Stimulated activated CD4-positive, alpha-beta T cell treated with anti-CD3 and anti-CD28 coated beads, Interleukin-12 subunit alpha, Interleukin-12 subunit beta, amount 100 ng/mL, for 24 hours (primary cell): ENCODE results near the gene DUSP8.

Source experiments
- DNase-seq, 2 experiments: peaks; one replicate each; pipeline ENCODE4 v3.0.0-alpha.2; 2020; ENCODE audit warnings: low read depth in 2 of 2

The DUSP8 gene

GRCh38 chr11:1553808-1554594, 18.1 kb downstream of the DUSP8 start:
- DNase-seq = no peak

DNA sequence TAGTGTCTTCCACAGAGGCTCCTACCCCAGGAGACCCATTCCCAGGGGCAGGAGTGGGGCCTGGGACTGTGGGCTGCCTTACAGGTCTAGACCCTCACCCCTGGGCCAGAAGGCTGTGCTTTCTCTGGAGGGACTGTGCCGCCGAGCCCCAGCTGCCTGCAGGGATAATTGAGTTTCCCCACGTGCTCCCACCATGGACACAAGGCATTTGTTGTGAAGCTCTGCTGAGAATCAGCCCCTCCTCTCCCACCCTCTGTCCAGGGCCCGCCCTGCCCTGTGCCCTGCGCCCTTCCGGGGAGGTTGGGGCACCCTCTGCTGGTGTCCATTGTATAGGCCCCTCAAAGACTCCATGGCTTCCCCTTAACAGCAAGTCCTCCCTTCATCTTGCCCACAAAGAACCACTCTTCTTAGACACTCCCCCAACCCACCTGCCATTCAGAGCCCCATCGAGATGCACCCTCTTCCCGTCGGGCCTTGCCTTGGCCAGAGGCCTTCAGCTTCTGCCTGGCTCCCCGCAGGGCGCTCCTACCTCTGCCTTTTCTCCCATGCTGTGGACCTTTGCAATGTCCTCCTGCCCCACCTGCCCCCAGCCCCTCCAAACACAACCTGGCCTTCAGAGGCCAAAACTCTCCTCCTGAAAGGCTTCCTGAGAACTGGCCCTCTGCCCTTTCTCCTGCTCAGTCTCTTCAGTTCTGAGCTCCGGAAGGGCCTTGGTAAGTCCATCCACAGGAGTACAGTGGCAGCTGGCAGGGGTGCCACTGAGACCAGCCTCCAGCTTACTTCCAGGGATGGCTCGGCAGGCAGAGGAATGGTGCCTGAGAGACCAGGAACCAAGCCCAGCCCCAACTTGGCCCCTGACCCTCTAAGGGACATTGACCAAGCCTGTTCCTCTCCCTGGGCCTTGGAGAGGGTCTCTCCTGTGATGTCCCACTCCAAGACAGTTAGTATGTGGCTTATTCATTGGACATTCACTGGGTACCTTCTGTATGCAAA, 22.4 kb downstream of the DUSP8 start:
- DNase-seq = no peak

DNA sequence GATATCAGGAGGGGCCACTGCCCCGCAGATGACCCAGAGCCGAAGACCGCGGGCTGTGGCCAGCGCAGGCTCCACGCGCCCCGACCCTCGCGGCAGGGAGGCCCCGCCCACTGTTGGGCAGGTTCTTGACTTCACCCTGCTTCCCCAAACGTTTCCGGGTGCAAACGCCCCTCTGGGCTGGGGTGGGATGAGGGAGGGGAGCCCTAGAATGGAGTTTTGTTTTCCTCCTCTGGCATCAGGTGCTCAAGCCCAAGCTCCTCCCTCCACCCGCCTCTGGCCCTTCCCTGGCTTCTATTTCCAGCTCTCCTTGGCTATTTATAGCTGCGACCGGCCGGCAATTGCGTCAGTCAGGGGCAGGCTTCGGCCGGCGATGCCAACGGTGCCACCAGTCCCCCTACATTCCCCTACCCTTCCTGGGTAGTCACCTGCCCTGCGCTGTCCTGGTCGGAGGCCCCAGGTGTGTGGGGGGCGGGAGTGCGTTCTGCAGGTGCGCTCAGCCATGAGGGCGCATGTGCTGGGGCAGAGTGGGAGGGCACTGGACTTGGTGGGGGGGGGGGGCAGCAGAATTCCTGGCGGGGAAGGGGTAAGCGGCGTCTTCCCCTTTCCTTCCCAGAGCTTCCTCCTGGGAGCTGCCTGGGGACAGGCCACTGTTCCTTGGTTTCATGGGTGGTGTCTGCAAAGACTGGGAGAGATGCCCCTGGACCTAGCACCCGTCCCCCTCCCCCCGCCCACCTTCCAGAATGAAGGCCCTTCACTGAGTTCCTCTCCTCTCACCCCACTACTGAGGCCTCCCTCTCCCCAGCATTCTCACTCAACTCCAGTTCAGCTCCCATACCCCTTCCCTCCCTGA, 23.6 kb downstream of the DUSP8 start:
- DNase-seq = no peak

DNA sequence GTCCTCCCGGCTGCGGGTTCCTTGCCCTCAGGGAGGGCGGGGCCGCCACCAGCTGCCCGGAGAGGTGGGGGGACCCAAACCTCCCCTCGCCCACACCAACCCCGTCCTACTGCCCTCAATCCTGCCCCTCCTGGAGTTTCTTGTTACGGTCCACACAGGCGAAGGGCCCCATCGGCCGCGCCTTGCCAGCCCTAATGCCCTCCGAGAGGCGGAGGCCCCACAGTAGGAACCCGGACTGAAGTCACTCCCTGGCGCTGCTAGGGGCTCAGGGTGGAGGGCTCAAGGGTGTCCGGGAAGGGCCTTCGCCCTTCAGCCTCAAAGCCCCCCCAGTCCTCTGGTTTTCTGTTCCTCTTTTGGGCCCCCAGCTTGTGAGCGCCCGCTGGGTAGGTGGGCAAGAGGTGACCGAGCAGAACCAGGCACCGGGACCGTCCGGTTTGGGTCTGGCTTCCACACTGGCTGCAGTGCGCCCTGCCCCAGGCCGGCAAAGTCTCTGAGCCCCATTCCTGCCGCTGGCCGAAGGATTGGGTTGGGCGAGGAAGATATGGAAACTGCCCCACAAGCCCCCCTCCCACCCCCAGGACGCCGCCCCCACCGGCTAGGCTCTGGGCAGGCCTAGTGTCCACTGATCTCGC, 24.5 kb downstream of the DUSP8 start:
- DNase-seq = no peak

- DNase-seq = peak in 1 of 2 experiments; percentile 28
Measured at GRCh38 chr11:1546536-1547466, 25.3 kb downstream of the DUSP8 start.

DNA sequence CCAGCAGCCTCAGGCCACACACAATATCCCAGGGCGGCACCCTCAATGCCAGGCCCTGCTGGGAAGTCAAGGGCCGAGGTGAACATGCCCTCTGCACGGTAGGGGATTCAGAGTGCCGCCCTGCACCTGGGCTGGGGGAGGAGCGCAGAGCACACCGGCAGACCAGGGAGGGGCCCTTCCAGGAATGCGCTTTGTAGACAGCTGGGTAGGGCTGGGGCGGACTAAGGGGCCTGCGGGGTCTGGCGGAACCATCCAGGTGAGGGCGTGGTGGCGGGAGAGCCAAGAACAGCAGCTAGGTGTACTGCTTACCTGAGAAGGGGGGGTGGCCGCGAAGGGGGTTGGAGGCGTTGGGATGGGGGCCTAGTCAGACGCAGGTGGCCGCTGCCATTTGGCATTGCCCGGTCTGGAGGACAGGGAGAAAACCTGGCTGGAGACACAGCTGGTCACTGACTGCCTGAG, 26.0 kb downstream of the DUSP8 start:
- no peak for DNase-seq

- DNase-seq = no peak
Measured at GRCh38 chr11:1545432-1545831, 26.6 kb downstream of the DUSP8 start.

- no peak for DNase-seq
Measured at GRCh38 chr11:1544536-1544935, 27.5 kb downstream of the DUSP8 start.

DNA sequence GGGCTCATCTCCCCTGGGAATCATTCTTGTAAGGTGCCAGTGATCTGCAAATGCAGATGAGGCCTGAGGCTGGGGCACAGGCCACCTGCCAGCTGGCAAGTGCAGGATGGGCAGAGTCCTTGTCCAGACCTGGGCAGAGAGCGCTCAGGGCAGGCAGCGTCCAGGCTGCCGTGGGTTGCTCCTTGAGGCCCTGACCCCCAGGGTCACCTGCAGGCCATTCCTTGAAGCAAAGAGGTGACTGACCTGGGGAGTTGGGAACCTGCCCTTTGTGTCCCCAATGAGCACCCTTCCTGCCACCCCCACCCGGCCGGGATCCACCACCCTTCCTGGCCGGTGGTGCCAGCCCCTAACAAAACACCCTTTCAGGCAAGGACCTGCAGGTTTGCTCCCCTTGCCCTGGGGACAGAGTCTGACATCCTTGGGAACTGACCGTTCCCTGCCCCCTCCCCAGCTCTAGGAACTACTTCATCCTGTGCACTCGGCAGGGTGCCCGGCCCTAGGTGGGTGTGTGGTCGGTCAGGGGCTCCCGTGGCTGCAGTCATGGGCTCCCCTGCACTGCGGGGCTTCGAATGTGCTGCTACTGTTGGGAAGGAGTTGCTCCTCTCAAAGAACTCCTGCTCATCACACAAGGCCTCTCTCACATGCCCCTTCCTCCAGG, 28.3 kb downstream of the DUSP8 start:
- DNase-seq = no peak

- DNase-seq = no peak
Measured at GRCh38 chr11:1542267-1542666, 29.8 kb downstream of the DUSP8 start.

- DNase-seq = no peak
Measured at GRCh38 chr11:1541474-1542204, 30.4 kb downstream of the DUSP8 start.

GRCh38 chr11:1540074-1540473, 32.0 kb downstream of the DUSP8 start:
- no peak for DNase-seq

DNA sequence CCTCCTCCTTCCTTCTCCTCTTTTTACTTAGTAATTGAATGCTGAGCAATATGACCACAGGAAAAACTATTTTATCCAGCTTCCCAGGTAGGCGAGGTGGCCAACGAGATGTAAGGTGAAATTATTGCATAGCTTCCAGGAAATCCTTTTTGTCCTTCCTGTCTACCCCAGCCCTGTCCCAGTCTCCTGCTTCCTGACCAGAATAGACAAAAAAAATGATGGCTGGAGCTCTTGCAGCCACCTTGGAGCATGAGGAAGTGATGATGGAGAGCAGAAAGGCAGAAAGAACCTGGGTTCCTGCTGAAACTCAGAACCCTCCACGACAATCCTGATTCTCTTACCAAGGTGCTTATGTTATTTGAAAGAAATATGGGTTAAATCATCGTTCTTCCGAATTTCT, 33.9 kb downstream of the DUSP8 start:
- no peak for DNase-seq

- DNase-seq = no peak
Measured at GRCh38 chr11:1536065-1536843, 35.8 kb downstream of the DUSP8 start.

- no peak for DNase-seq
Measured at GRCh38 chr11:1534682-1535081, 37.4 kb downstream of the DUSP8 start.

DNA sequence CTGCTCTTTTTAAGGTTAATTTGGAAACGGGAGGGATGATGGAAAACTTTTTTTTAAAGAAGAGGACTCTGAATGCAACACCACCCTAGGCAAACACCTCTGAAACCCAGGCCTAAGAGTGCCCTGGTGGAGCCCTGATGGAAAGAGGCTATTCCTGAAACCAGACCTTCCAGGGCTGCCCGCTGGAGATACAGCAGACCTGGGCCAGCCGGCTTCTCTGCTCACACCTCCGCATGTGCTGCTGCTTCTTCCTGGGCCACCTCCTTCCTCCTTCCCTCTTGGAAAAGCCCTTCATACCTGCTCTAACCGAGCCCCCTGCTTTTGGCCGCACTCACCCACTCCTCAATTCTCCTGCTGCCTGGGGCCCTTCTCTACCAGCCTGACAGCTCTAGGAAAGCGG, 37.9 kb downstream of the DUSP8 start:
- DNase-seq = no peak

GRCh38 chr11:1533342-1533725, 38.7 kb downstream of the DUSP8 start:
- no peak for DNase-seq
